NCI-H1092 (cell line): ENCODE measurements around the gene HOXA3.

Experiments used
- DNase-seq: peaks from one replicate; lab custom pipeline; 2025; lab: John Stamatoyannopoulos, UW

Gene HOXA3

GRCh38 chr7:27143023-27143949 lies 9.1 kb downstream of the HOXA3 start, which contains the start of gene HOXA5:
HOXA5 (minus strand) TSS chr7:27143681; CDS start chr7:27143607, 74 bp downstream.
- DNase-seq: peak; percentile 74

GRCh38 chr7:27142580-27143022 lies 9.8 kb downstream of the HOXA3 start:
- DNase-seq: no peak

GRCh38 chr7:27141923-27142579 lies 10.3 kb downstream of the HOXA3 start:
- DNase-seq: no peak

GRCh38 chr7:27141137-27141922 lies 11.1 kb downstream of the HOXA3 start:
- DNase-seq: no peak

GRCh38 chr7:27140126-27140857 lies 12.1 kb downstream of the HOXA3 start:
- no peak for DNase-seq

- no peak for DNase-seq
Observed at GRCh38 chr7:27139334-27140125, 12.9 kb downstream of the HOXA3 start.

GRCh38 chr7:27138985-27139333 lies 13.4 kb downstream of the HOXA3 start:
- DNase-seq: no peak

- no peak for DNase-seq
Observed at GRCh38 chr7:27138472-27138871, 13.9 kb downstream of the HOXA3 start.

GRCh38 chr7:27137640-27138315 lies 14.6 kb downstream of the HOXA3 start:
- no peak for DNase-seq

- DNase-seq: no peak
Observed at GRCh38 chr7:27134392-27134791, 18.0 kb downstream of the HOXA3 start.

GRCh38 chr7:27133409-27134231 lies 18.8 kb downstream of the HOXA3 start:
- no peak for DNase-seq

- no peak for DNase-seq
Observed at GRCh38 chr7:27132978-27133377, 19.4 kb downstream of the HOXA3 start.

- no peak for DNase-seq
Observed at GRCh38 chr7:27132214-27132613, 20.2 kb downstream of the HOXA3 start.

- DNase-seq: no peak
Observed at GRCh38 chr7:27131390-27131819, 21.0 kb downstream of the HOXA3 start.

GRCh38 chr7:27130540-27131389 lies 21.6 kb downstream of the HOXA3 start, which contains the start of gene HOXA4:
HOXA4 (minus strand) TSS chr7:27130757; CDS start chr7:27130733, 24 bp downstream.
- DNase-seq: peak; percentile 92

- DNase-seq: peak; percentile 62
Observed at GRCh38 chr7:27129729-27130539, 22.4 kb downstream of the HOXA3 start.
